ENCODE data around the gene SPATA20. TPM values are rescaled to one million over a fixed set of nuclear protein-coding genes. Genes with fewer than 3 reads are reported as not detected.

SPATA20 gene
- total RNA-seq, 4 donors from 2014 or later = 22.3 to 67.9 (median 29.1) TPM

DNA sequence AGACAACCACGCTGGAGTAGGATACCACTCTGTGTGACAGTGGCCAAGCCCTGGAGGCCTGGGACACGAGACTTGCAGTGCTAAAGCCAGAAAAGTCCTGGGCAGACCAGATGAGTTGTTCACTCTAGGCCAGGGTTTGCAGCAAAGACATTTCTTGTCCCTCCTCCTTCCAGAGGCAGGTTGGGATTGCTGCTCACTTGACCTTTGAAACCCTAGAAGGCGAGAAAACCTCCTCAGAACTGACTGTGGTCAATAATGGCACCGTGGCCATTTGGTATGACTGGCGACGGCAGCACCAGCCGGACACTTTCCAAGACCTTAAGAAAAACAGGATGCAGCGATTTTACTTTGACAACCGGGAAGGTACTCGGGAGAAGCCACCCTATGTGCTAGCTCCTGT lies 24.2 kb upstream of the SPATA20 start:
- intact Hi-C loops (cut with DNase I; ENCODE audit: low total_unique reads) = no loop called here
- TF ChIP-seq CTCF (IDR thresholded peaks at IDR 0.05 in 4 of 5, conservative IDR thresholded peaks at IDR 0.05 in 1 of 5) = no peak
- no peak for TF ChIP-seq POLR2A (IDR thresholded peaks at IDR 0.05)
- no peaks in the 10 kb centered on the region for H3K27me3 ChIP-seq
- no peaks in the 10 kb centered on the region for H3K9me3 ChIP-seq
- peak; percentile 81 to 89 for ATAC-seq
- H3K4me3 ChIP-seq = no peak overlapping the region
- no peaks in the 10 kb centered on the region for H3K4me1 ChIP-seq
- H3K36me3 ChIP-seq = no peaks in the 10 kb centered on the region
- peak overlapping the region in 3 of 4 donors; percentile 30 to 59 (median 43) for H3K27ac ChIP-seq
- in situ Hi-C loops (cut with MboI; ENCODE audit: low sequenced_read_pairs in 4 of 4) = no loop called here
- peak; percentile 21 to 29 for DNase-seq

DNA sequence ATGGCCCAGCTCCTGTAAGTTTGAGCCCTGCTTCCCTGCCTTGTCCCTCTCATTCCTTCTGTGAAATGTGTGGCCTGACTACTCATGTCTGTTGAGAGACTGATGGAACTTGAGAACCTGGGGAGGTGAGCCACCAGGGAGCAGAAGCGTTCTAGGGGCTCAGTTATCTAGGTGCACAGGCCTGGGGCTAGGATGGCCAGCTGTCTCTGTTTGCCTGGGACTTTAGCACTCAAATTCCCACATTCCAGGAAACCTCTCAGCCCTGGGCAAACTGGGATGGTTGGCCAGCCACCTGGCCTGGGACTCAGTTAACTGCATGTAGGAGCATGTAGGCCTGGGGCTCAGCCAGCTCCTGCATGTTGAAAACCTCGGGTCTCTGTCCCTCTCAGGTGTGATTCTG lies 23.8 kb upstream of the SPATA20 start:
- in situ Hi-C loops (cut with MboI; ENCODE audit: low sequenced_read_pairs in 4 of 4) (no loop called here), intact Hi-C loops (cut with DNase I; ENCODE audit: low total_unique reads) (no loop called here)
- peak; percentile 50 to 66 for ATAC-seq
- TF ChIP-seq POLR2A (IDR thresholded peaks at IDR 0.05) (no peak), CTCF (IDR thresholded peaks at IDR 0.05 in 4 of 5, conservative IDR thresholded peaks at IDR 0.05 in 1 of 5) (no peak)
- Histone ChIP-seq H3K27me3 (no peaks in the 10 kb centered on the region), H3K27ac (peak overlapping the region in 3 of 4 donors; percentile 30 to 59 (median 43)), H3K4me3 (no peak overlapping the region), H3K4me1 (no peaks in the 10 kb centered on the region), H3K9me3 (no peaks in the 10 kb centered on the region), H3K36me3 (no peaks in the 10 kb centered on the region)
- DNase-seq = no peak

GRCh38 chr17:50524838-50525237 lies 22.1 kb upstream of the SPATA20 start:
- H3K4me1 ChIP-seq = no peaks in the 10 kb centered on the region
- DNase-seq (no peak), ATAC-seq (no peak)
- in situ Hi-C loops (cut with MboI; ENCODE audit: low sequenced_read_pairs in 4 of 4) = loop anchor here in 2 of 4 donors (25.0 kb wide), 2 partner anchors 112 to 312 kb away; partner anchors contain the start of genes ABCC3 (in 1 of the 2) and WFIKKN2 (in 1 of the 2)
- TF ChIP-seq CTCF (IDR thresholded peaks at IDR 0.05 in 4 of 5, conservative IDR thresholded peaks at IDR 0.05 in 1 of 5) (no peak), POLR2A (IDR thresholded peaks at IDR 0.05) (no peak)
- H3K9me3 ChIP-seq = no peaks in the 10 kb centered on the region
- intact Hi-C loops (cut with DNase I; ENCODE audit: low total_unique reads) = no loop called here
- no peaks in the 10 kb centered on the region for H3K36me3 ChIP-seq
- H3K4me3 ChIP-seq = no peak overlapping the region
- no peak overlapping the region for H3K27ac ChIP-seq
- H3K27me3 ChIP-seq = no peaks in the 10 kb centered on the region

- Histone ChIP-seq H3K4me3 (no peak overlapping the region), H3K36me3 (no peaks in the 10 kb centered on the region), H3K27me3 (peaks cover 8 to 18% (median 11%) of the 10 kb centered on the region in 3 donors), H3K9me3 (no peaks in the 10 kb centered on the region), H3K27ac (no peak overlapping the region), H3K4me1 (peaks cover 0 to 2% of the 10 kb centered on the region in 2 donors)
- intact Hi-C loops (cut with DNase I; ENCODE audit: low total_unique reads) = no loop called here
- ATAC-seq (no peak), DNase-seq (no peak)
- in situ Hi-C loops (cut with MboI; ENCODE audit: low sequenced_read_pairs in 4 of 4) = loop anchor here in 2 of 4 donors (25.0 kb wide), 2 partner anchors 110 to 310 kb away; partner anchors contain the start of genes ABCC3 (in 1 of the 2) and WFIKKN2 (in 1 of the 2)
- TF ChIP-seq CTCF (IDR thresholded peaks at IDR 0.05 in 4 of 5, conservative IDR thresholded peaks at IDR 0.05 in 1 of 5) = no peak
- no peak for TF ChIP-seq POLR2A (IDR thresholded peaks at IDR 0.05)
These were observed 19.7 kb upstream of the SPATA20 start for GRCh38 chr17:50527155-50527762.
